K562 (cell line): ENCODE data around the gene CYP46A1. TPM values are rescaled to one million over a fixed set of nuclear protein-coding genes. Genes with fewer than 3 reads are reported as not detected.

Experiments
- ATAC-seq: fragments of 200-7000 bp; cut with Tn5 transposase; 3 replicates; pipeline ENCODE4 v1.9.1; 2020; ENCODE audit warnings: moderate library complexity
- BruUV-seq: library from RNA; stranded (reverse); fragments of 400-500 nt; replicated peaks from 2 replicates; lab custom pipeline; 2021; lab: Mats Ljungman, UMichigan
- CTCF ChIA-PET: fragments of 300-600 bp; formaldehyde crosslinking; extraction: SDS; loops from one replicate; lab custom pipeline; 2021; ENCODE audit warnings: low intra/inter-chr PET ratio; lab: Yijun Ruan, JAX
- POLR2A ChIA-PET: fragments of 300-600, 350-650 bp; sonication (Branson Sonifier 250); formaldehyde crosslinking; extraction: SDS; loops from one replicate; lab custom pipeline; 2021; ENCODE audit warnings: antibody characterized with exemption, inconsistent platforms; lab: Yijun Ruan, JAX
- DNase-seq, 4 experiments: peaks; one replicate each; pipeline versions ENCODE4 v3.0.0 to v3.0.0-alpha.2; 2011 to 2018; ENCODE audit warnings: low spot score in 3 of 4, mixed read lengths in 3 of 4; ENCODE audit errors: extremely low read depth in 1 of 4
- FAIRE-seq: peaks from 2 replicates; lab custom pipeline; 2011; peaks lifted over from hg19 to GRCh38; lab: Jason Lieb, UNC
- H2AFZ ChIP-seq: 2 replicates; pipeline ENCODE4 v1.6.0; 2011; ENCODE audit warnings: low read depth, low read length, control low read depth, inconsistent platforms
- H3K27ac ChIP-seq: fragments of 200-600 bp; 3 replicates; pipeline ENCODE4 v1.8.0; 2011; ENCODE audit warnings: low read depth, mild to moderate bottlenecking, control low read depth, inconsistent platforms, low read length, moderate library complexity, mixed read lengths; ENCODE audit errors: extremely low read depth
- H3K27me3 ChIP-seq, 2 experiments: fragments of 300-600 bp in 1 of 2; 2 replicates in 1 of 2; 3 replicates in 1 of 2; pipeline versions ENCODE4 v1.6.0 to v1.8.0; 2011; ENCODE audit warnings: inconsistent platforms in 2 of 2, low read length in 2 of 2, mild to moderate bottlenecking in 1 of 2, mixed read lengths in 1 of 2, moderate library complexity in 1 of 2; ENCODE audit not compliant: control insufficient read depth in 2 of 2, insufficient read depth in 2 of 2
- H3K36me3 ChIP-seq: fragments of 300-600 bp; 3 replicates; pipeline ENCODE4 v1.8.0; 2011; ENCODE audit warnings: mild to moderate bottlenecking, low read length, inconsistent platforms; ENCODE audit not compliant: control insufficient read depth, insufficient read depth
- H3K4me1 ChIP-seq, 2 experiments: fragments of 200-600 bp in 1 of 2; replicated peaks in 1 of 2; 2 replicates in 1 of 2; 3 replicates in 1 of 2; pipeline versions ENCODE4 v1.5.1 to v1.8.0; 2011; ENCODE audit warnings: inconsistent platforms in 2 of 2, low read length in 2 of 2, mild to moderate bottlenecking in 1 of 2, mixed read lengths in 1 of 2, moderate library complexity in 1 of 2; ENCODE audit not compliant: control insufficient read depth in 2 of 2, insufficient read depth in 2 of 2
- H3K4me2 ChIP-seq: 2 replicates; pipeline ENCODE4 v1.6.1; 2011; ENCODE audit warnings: low read length, control low read depth, inconsistent platforms, mixed read lengths; ENCODE audit not compliant: insufficient read depth
- H3K4me3 ChIP-seq: fragments of 200-600 bp; sonication (generic), shearing (Covaris generic); 2 replicates; pipeline ENCODE4 v1.5.1; 2016; ENCODE audit warnings: control low read depth, inconsistent platforms
- H3K79me2 ChIP-seq: fragments of 200-600 bp; 3 replicates; pipeline ENCODE4 v1.8.0; 2011; ENCODE audit warnings: low read length, inconsistent platforms; ENCODE audit not compliant: control insufficient read depth, insufficient read depth
- H3K9ac ChIP-seq, 2 experiments: 2 replicates each; pipeline versions ENCODE4 v1.6.0 to v1.6.1; 2011; ENCODE audit warnings: low read depth in 2 of 2, low read length in 2 of 2, control low read depth in 1 of 2, inconsistent platforms in 1 of 2, mild to moderate bottlenecking in 1 of 2, mixed read lengths in 1 of 2; ENCODE audit not compliant: insufficient read depth in 1 of 2
- H3K9me1 ChIP-seq: one replicate; pipeline ENCODE4 v1.6.0; 2011; ENCODE audit warnings: inconsistent platforms, mild to moderate bottlenecking, low read length, moderate library complexity; ENCODE audit not compliant: control insufficient read depth, insufficient read depth
- H3K9me3 ChIP-seq: replicated peaks from 2 replicates; pipeline ENCODE4 v1.5.1; 2011; ENCODE audit warnings: low read depth, low read length, inconsistent platforms; ENCODE audit not compliant: control insufficient read depth, insufficient read depth
- H4K20me1 ChIP-seq: replicated peaks from 2 replicates; pipeline ENCODE4 v1.6.1; 2011; ENCODE audit warnings: low read length, inconsistent platforms, mixed read lengths; ENCODE audit not compliant: control insufficient read depth, insufficient read depth
- FOS ChIP-seq: IDR thresholded peaks from 3 replicates; pipeline ENCODE4 v1.6.1; 2011; ENCODE audit not compliant: insufficient read length; ENCODE audit errors: extremely low read depth
- THRAP3 ChIP-seq: fragments of 450-650 bp; IDR thresholded peaks from 2 replicates; pipeline ENCODE4 v1.6.1; 2016; ENCODE audit warnings: mild to moderate bottlenecking, inconsistent platforms, borderline replicate concordance
- ZFP1 ChIP-seq: fragments of 450-650 bp; formaldehyde crosslinking; IDR thresholded peaks from 2 replicates; pipeline ENCODE4 v1.4.0; 2020; ENCODE audit warnings: mild to moderate bottlenecking, mixed read lengths
- ZNF589 ChIP-seq: fragments of 200-800 bp; sonication (Bioruptor generic); IDR thresholded peaks from 2 replicates; pipeline ENCODE4 v1.6.1; 2016; ENCODE audit warnings: low read depth, missing genetic modification characterization, missing compliant biosample characterization
- WGBS: fragments of 100-300 bp; shearing (Covaris generic); methylation state at CpG from one replicate; pipeline ENCODE4 v1.1.6; 2016; ENCODE audit warnings: low coverage, mixed read lengths; ENCODE audit not compliant: insufficient coverage; ENCODE audit errors: missing lambda C conversion rate; 5-methylcytosine and 5-hydroxymethylcytosine counted together
- in situ Hi-C: fragments of 300-500 bp; cut with MboI; formaldehyde crosslinking; loops from 4 replicates; pipeline ENCODE4 v1.15.0; 2018; ENCODE audit warnings: inconsistent platforms, mixed read lengths
- intact Hi-C: fragments of 100-400 bp; cut with micrococcal nuclease; formaldehyde crosslinking; loops from 2 replicates; pipeline ENCODE4 v1.14.2; 2022
- polyA plus RNA-seq, 8 experiments: library from polyadenylated mRNA; depleted of rRNA in 4 of 8; stranded (reverse) in 5 of 8; unstranded in 3 of 8; fragments of >200 nt; fragmentation: Nextera tagmentation in 2 of 8; fragmentation: Illumina TruSeq in 1 of 8; extraction: Ambion mirVana in 2 of 8; extraction: Trizol in 1 of 8; gene quantifications; 2 replicates each; pipeline versions ENCODE4 v1.2.1 to v1.2.3, GENCODE V29; 2011 to 2014; ENCODE audit warnings: inconsistent platforms in 1 of 8, missing spikeins in 1 of 8
- total RNA-seq, 7 experiments: library from RNA; depleted of rRNA in 6 of 7; stranded (reverse); fragments of >200 nt in 6 of 7; fragmentation: Illumina TruSeq in 2 of 7; extraction: Trizol in 2 of 7; gene quantifications; 2 replicates each; pipeline versions ENCODE4 v1.2.1 to v1.2.3, GENCODE V29; 2011 to 2021; ENCODE audit warnings: low replicate concordance in 1 of 7

Gene CYP46A1
- total and polyA plus RNA-seq, 9 of the 15 experiments (the other 6 are each of a cell fraction or from before 2014, with no cell fraction given) = not detected

- in situ Hi-C loops = no loop called here
- CTCF ChIA-PET = no interaction called here
- no peak for ATAC-seq
- H3K4me1 ChIP-seq = no peaks in the 10 kb centered on the region
- TF ChIP-seq THRAP3 (no peak), ZNF589 (CRISPR knock-in tag) (no peak)
- POLR2A ChIA-PET = no interaction called here
- intact Hi-C loops = no loop called here
- FAIRE-seq = no peak
- no peaks in the 10 kb centered on the region for H3K9me1 ChIP-seq
- no TSS peak for BruUV-seq
- H3K27ac ChIP-seq = no peak overlapping the region
- no peak overlapping the region for H3K9ac ChIP-seq
- peaks cover 4% of the 10 kb centered on the region for H3K9me3 ChIP-seq
- H3K4me2 ChIP-seq = no peak overlapping the region
- H3K27me3 ChIP-seq = peaks cover 2 to 13% of the 10 kb centered on the region in 2 experiments; a peak in 3 of 5 replicates
- H3K4me3 ChIP-seq = no peak overlapping the region
- H4K20me1 ChIP-seq = no peaks in the 10 kb centered on the region
- no peak for DNase-seq
- no peaks in the 10 kb centered on the region for H3K79me2 ChIP-seq
- no peak overlapping the region for H2AFZ ChIP-seq
- no peaks in the 10 kb centered on the region for H3K36me3 ChIP-seq
Measured at GRCh38 chr14:99702115-99702514, 18.0 kb downstream of the CYP46A1 start.

GRCh38 chr14:99703381-99703780 lies 19.3 kb downstream of the CYP46A1 start:
- FAIRE-seq (no peak), DNase-seq (no peak), ATAC-seq (no peak)
- Histone ChIP-seq H3K4me1 (no peaks in the 10 kb centered on the region), H3K4me2 (no peak overlapping the region), H3K9me1 (no peaks in the 10 kb centered on the region), H3K79me2 (no peaks in the 10 kb centered on the region), H3K4me3 (no peak overlapping the region), H3K27me3 (peaks cover 2 to 11% of the 10 kb centered on the region in 2 experiments; a peak in 3 of 5 replicates), H3K9ac (no peak overlapping the region), H3K36me3 (no peaks in the 10 kb centered on the region), H3K27ac (no peak overlapping the region), H2AFZ (no peak overlapping the region), H3K9me3 (peaks cover 4% of the 10 kb centered on the region), H4K20me1 (no peaks in the 10 kb centered on the region)
- TF ChIP-seq ZFP1 = peak; percentile 66; the same call in 1 of the 2 replicates
- TF ChIP-seq FOS = no peak
- ChIA-PET POLR2A (interaction anchor here (0.7 kb wide), 2 partner anchors 13 to 234 kb away, joined by 3 to 4 read pairs; no protein-coding TSS in a partner anchor), CTCF (no interaction called here)
- intact Hi-C loops = no loop called here
- in situ Hi-C loops = no loop called here
- WGBS = 0% methylated on average over 3 of the region's 3 CpGs
- BruUV-seq = no TSS peak
